IPS DF 4.7 (cell line): ENCODE data around the gene DCAF15.

Experiments
- DNase-seq: peaks from one replicate; pipeline ENCODE4 v3.0.0-alpha.2; 2013; ENCODE audit warnings: low spot score; ENCODE audit errors: extremely low read depth

Gene DCAF15

DNA sequence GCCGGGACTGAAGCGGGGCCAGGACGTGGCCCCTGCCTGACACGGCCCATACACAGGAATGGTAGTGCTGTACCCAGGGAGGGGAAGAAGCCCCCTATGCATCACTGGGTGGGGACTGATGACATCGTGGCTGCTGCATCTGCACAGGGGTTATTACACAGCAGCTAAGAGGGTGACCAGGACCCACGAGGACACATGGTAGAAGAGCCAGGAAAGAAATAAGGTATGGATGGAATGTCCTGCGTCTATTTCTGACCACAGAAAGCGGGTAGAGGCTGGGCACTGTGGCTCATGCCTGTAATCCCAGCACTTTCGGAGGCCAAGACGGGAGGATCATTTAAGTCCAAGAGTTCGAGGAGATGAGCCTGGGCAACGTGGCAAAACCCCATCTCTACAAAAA is 24.1 kb downstream of the DCAF15 start:
- no peak for DNase-seq

DNA sequence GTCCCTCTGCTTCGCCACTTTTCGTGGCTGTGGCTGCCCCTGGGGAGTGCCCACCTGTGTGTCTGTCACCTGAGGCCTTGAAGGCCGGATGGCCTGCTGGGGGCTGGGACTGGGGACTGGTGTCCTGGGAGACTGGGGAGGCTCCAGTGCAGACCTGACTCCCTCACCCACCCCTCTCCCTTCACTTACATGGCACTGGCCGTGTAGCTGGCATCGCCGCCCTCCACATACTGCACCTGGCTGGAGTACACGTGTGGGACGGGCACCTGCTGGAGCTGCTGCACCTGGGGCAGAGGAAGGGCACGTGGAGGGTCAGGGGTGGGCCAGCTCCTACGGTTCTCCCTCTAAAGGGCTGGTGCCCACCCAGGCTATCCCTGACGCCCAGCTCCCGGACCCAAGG is 25.5 kb downstream of the DCAF15 start:
- DNase-seq = no peak

DNA sequence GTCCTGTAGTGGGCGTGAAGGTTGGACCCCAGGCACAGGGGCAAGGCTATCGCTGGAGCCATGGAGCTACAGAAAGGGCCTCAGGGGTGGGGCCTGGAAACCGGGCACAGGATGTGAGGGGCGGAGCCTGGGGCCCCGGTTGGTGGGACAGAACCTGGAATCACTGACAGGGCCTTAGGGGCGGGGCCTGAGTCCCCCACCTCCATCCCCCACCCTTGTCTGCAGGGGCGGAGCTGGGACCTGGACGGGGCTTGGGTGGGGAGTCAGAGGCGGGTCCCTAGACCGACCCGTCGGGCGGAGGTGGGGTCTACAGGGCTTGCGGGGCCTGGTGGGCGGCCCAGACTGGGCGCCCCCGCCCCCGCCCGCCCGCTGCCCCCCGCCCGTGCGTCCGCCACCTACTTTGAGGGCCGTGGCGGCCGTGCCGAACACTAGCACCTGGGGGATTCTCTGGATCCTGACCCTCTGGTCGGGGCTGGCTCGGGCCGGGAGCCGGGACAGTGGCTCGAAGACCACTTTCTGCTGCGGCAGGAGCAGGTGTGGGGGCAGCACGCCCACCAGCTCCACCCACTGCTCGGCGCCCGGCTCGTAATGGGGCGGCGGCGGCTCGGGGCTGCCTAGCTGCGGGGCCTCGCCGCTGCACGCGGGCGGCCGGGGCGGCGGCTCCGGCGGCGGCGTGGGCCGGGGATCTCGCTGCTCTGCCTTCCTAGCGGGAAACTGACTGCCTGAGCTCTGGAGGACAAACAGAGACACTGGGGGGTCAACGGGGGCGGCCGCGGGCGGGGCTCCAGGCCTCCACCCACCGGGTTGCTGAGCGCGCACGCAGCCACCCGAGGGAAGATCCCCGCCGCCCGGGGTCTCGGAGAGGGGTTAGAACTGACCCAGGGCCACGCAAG is 26.3 kb downstream of the DCAF15 start:
- peak; percentile 81 for DNase-seq

DNA sequence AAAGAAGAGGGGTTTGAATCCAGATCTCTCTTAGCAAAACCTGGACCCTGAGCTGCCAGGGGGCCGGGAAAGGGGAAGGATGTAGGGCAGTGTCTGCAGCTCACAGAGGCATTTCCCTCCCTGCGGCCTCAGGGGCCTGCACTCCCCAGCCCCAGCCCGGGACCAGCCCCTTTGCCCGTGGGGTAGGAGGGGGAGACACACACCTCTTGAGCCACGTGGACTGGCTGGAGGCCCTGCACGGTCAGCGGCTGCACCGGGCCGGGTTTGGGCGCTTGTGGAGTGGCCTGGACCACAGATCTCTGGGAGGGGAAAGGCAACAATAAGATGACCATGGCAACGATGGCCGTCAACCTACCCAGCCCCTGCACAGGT is 26.9 kb downstream of the DCAF15 start:
- no peak for DNase-seq

DNA sequence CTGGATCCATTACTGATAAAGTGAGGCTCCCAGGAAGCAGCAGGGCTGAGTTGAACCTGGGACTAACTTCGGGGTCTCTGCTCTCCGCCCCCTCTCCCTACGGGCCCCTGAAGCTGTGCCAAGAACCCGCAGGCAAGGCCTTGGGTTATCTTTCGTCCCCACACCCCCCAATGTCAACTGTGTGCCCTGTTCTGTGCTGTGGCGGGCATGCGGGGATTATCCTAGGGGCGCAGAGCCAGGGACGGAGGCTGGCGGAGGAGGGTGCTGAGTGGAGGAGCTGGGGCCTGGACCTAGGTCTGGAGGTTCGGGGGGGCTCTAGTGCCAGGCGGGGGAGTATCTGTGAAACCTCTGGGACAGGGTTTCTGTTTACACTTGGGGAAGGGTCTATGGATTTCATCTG is 27.4 kb downstream of the DCAF15 start:
- DNase-seq = no peak

DNA sequence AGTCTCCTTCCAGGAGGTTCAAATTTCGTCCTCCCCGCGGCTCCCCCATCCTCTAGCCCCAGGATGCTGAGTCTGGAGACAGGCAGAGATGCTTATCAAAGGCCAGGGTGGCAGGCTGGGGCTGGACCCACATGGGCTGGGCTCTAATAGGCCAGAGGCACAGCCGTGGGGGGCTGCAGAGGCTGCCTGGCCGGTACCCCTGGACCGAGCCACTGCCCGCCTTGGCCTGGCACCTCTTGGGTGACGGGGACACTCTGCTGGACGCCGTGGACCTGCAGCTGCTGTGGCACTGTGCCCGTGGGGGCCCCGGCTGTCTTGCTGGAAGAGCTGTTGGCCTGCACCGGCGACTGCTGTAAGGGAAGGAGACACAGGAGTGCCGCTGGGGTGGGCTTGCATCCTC is 28.0 kb downstream of the DCAF15 start:
- no peak for DNase-seq

DNA sequence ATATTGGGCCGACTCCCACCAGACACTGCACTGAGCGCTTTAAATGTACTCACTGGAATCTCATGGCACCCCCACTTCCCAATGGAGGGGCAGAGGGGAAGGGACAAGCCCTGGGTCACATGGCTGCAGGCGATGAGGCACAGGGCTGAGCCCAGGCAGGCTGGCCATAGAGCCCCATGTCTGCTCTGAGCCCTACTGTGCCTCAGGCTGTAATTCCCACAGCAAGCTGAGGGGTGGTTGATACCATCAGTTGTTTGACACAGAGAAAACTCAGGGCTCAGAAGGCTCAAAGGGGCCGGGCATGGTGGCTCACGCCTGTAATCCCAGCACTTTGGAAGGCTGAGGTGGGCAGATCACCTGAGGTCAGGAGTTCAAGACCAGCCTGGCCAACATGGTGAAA is 28.7 kb downstream of the DCAF15 start:
- DNase-seq = no peak

DNA sequence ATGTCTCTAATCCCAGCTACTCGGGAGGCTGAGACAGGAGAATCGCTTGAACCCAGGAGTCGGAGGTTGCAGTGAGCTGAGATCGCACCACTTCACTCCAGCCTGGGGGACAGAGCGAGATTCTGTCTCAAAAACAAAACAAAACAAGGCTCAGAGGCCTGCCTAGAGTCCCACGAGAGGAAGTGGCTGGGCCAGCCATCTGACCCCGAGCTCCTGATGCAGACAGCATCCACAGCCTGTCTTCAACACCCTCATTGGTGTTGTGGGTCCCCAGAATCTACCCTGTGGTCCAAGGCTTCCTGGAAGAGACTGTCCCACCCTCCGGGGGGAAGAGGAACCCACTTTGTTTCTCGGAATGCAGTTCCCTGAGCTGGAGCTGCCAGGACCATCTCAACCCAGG is 29.2 kb downstream of the DCAF15 start:
- no peak for DNase-seq

DNA sequence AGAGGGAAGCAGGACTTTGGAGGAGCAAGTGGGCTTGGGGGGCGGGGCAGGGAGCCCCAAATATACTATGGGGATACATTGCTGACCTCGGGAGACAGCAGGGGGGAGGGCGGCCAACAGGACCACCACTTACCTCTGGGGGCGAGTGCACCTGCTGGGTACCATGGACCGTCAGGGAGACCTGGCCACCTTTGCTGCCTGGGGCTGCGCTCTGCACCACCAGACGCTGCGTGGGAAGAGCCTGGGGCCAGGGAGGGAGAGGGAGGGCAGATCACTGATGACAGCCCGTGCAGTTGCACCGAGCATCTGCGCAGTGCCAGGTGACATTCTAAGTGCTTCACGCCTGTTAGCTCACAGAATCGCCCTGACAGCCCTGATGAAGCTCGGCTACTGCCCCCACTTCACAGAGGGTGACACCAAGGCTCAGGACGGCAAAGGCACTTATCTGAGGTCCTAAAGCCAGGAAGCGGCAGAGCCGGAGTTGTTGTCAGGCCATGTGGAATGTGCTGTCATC is 29.7 kb downstream of the DCAF15 start:
- DNase-seq = no peak

DNA sequence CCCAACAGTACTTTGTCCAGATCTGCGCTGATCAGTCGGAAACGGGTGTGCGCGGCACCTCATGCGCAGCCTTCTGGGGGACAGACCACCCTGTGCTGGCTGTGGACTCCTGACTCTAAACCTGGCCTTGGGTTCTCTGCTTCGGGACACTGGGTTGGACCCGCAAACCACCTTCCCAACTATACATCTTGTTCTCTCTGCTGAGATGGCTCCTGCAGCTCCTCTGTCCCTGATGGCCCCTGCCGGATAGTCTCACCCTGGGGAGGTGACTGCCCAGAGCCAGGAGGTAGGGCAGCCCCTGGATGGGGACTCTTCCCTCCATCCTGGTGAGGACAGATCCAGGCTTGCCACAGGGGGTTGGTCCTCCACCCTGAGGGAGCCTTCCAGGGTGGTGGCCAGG is 30.5 kb downstream of the DCAF15 start:
- DNase-seq = no peak

DNA sequence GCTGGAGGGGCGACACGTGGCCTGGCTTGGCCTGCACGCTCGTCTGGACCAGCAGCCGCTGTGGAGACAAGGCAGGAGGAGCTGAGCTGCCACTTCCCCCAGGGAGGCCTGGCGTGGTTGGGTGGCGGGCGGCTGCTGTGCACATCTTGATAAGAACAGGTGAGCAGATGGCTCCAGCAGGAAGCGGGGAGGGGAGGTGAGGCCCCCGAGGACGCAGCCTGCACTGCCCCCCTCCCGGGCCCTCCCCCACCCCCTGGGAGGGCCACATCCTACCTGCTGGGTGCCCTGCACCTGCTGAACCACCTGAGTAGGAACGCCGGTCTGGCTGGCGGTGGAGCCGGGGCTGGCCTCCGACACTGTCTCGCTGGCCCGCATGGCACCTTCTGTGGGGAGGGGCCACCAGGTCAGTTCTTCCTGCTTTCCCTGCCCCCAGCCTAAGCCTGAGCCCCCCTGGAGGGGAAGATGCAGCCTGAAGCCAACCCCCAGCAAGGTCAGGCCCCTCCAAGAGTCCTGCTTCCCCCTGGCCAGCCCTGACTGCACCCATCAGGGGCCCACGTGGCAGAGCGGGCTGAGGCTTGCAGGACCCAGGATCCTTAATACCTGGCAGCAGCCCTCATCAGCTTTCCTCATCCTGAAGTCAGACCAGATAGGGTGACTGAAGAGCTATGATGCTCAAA is 31.0 kb downstream of the DCAF15 start:
- no peak for DNase-seq

DNA sequence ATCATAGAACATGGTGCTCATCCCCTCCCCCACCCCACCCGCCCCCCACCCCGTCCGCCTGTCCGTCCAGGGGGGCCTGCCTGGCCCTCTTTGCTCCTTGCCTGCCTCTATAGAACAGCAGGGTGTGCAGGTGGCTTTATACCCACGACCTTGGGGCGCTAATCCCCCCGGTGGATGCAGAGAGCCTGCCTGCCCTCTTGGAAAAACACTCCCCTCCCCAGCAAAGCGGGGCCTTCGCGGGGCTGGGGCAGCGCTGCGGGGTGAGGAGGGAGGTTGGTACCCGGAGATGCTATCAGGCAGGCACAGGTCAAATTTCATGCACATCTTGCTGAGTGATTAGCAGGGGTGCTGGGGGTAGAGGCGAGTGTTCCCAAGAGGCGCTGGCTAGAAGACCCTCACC is 31.9 kb downstream of the DCAF15 start:
- DNase-seq = no peak

DNA sequence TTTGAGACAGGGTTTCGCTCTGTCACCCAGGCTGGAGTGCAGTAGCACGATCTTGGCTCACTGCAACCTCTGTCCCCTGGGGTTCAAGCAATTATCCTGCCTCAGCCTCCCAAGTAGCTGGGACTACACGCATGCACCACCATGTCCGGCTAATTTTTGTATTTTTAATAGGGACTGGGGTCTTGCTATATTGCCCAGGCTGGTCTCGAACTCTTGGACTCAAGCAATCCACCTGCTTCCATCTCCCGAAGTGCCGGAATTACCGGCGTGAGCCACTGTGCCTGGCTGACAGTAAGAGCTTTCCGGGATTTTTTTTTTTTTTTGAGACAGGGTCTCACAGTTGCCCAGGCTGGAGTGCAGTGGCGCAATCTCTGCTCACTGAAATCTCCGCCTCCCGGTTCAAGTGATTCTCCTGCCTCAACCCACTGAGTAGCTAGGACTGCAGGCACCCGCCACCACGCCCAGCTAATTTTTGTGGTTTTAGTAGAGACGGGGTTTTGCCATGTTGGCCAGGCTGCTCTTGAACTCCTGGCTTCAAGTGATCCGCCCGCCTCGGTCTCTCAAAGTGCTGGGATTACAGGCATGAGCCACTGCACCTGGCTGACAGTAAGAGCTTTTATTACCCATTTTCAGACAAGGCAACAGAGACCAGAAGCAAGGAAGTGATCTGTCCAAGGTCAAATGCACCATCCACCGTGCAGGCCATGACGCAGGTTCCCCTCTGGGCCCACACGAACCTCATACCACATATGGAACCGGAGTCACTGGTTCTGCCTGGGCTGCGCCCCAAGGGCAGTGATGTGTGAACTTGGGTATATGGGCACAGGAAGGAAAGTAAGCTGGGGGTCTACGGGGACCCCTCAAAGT is 32.8 kb downstream of the DCAF15 start:
- DNase-seq = no peak

DNA sequence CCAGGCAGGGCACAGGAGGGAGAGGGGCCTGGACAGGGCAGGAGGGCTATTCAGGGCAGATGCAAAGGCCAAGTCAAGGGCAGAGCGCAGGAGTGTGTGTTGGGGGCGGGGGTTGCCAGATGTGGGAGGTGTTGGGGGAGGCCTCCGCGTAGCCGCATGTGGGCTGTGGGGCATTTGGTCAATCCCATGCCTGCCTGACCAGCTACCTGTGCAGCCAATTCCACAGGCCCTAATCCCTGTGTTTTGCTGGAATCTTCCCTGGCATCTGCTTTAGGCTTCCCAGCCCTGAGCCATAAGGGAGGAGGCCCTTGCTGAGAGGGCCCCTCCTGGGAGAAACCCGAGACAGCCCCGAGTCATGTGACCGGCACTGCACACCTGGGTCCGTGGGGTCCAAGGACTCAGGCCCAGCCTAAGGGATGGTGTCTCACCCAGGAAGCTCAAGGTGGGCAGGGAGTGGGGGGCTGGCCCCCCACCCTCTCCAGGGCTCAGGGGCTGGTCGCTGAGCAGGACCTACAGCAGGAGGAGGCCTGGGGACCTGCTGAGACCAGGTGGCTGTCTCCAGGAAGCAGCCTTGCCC is 33.5 kb downstream of the DCAF15 start:
- DNase-seq = no peak

DNA sequence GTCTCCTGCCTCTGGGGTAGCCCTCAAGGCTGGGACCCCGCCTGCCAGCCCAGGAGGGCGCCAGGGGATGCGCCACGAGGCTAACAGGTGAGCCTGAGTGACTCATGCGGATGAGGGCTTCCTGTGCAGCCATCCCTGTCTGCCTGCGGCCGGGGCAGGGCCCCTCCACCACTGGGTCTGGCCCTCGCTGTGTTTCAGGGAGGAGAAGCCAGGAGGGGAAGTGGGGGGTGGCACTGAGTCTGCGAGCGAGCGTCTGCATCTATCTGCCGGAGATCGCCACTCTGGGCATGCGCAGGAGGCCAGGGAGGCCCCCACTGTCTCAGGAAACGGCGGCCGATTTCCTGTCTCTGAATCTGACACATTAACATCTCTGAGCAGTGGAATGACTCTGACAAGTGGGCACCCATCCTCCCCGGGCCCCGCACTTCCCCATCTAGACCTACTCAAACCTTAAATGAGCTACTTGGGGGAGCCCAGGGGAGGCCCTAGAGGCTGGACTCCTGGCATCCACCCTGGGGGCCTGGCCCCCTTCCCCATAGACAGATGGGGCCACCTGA is 34.1 kb downstream of the DCAF15 start:
- no peak for DNase-seq

DNA sequence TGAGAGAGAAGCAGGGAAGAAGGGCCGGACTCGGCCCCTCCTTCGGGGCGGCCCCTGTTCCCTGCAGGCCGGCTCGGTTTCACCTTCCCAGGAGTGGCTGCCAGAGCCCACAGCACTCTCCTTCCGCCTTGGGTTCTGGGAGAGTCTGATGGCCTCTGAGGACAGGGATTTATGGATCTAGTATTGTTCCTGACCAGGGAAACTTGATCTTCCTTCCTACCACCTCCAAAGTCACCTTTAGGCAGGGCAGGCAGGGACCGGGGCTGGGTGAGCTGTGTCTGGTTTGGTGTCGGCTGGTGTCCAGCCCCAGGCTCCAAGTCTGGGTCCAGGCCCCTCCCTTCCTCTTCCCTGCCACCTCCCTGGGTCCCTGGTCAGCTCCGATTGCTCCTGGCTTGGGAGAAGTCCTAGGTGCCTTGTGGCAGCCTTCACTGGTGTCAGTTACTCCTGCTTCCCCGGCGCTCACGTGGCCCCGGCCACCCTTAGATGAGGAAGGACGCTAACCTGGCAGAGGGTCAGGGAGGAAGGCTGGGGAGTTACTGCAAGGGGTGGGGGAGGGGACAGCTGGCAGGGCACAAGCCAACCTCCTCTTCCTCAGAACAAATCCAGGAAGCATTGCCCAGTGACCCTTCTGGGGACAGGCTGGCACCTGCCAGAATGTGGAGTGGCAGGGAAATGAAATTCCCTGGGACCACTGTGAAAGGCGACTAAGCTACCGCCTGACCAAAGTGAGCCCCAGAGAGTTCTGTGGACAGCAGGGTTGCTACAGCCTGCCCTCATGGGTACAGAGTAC is 35.0 kb downstream of the DCAF15 start:
- no peak for DNase-seq

DNA sequence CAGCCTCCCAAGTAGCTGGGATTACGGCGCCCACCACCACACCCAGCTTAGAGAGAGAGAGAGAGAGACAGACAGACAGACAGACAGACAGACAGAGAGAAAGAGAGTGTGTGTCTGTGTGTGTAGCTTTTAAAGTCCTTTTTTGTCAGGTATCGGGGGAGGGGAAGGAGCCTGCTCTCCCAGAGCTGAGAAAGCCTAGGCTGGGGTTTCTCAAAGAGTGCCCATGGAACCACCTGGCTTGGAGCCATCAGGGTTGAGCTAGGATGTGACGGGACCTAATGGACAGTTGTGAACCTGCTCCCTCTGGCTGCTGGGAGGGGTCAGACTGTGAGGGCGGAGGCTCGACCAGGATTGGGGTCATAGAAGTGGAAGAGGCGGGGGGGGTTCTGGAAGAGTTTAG is 37.2 kb downstream of the DCAF15 start:
- no peak for DNase-seq

DNA sequence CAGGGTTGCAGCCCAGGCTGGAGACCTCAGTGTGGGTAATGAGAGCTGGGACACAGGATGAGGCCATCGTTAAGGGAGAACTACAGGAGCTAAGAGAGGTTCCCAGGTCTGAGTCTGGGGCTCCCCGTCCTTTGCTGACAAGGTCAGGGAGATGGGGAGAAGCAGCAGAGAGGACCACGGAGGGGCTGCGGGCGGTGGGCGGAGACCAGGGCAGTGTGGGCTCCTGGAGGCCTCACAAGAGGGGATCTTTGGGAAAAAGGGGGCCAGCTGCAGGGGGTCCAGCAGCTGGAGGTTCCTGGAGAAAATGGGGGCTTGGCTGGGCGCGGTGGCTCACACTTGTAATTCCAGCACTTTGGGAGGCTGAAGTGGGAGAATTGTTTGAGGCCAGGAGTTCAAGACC is 37.8 kb downstream of the DCAF15 start:
- DNase-seq = no peak

DNA sequence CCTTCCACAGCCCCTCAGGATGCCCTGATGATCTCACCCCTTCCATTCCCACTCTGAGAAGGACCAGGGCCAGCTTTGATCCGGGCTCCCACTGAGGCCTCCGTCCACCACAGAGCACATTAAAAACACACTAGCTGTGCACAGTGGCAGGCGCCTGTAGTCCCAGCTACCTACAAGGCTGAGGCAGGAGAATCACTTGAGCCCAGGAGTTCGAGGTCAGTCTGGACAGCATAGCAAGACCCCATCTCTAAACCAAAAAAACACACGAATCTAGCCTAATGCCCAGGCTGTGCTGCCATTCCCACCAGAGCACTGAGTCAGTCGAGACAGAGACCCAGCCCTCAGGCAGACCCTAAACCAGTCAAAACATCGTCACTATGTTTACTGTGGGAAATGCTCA is 39.7 kb downstream of the DCAF15 start:
- no peak for DNase-seq

DNA sequence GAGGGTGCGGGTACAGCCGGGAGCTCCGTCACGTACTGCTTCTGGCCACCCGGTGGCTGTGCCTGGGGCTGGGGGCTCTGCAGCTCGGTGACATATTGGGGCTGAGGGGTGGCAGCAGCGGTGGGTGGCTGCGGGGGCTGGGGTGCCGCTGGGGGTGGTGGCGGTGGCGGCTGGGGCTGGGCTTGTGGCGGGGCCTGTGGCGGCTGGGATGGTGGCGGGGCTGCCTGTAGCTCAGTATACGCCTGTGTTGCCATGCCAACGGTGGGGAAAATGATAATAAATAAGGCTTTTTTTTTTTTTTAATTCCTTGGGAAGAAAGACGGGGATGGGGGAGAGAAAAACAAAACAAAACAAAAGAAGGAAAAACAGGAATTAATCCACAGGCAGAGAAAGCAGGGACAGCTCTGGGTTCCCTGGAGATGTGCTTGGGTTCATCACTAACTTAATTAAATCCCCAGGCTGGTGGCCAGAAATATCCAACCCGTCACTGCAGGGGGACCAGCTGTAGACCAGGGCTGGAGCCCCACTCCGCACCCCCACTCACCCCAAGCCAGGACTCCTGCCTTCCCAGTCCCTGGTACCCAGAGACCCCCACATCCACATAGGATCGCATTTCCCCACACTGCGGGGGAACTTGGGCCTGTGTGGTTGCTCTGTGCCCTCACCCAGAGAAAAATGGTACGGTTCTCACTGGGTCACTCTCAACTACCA is 41.4 kb downstream of the DCAF15 start:
- DNase-seq = no peak
